ENCODE measurements around the gene ITPR1.

The ITPR1 gene

GRCh38 chr3:4877173-4877787 lies 384.1 kb downstream of the ITPR1 start:
- FAIRE-seq: no peak

- no peak for FAIRE-seq
Measured at GRCh38 chr3:4880850-4881249, 387.7 kb downstream of the ITPR1 start.

GRCh38 chr3:4882548-4882947 lies 389.4 kb downstream of the ITPR1 start:
- FAIRE-seq: no peak

- FAIRE-seq: no peak
Measured at GRCh38 chr3:4883011-4883410, 389.9 kb downstream of the ITPR1 start.

GRCh38 chr3:4884888-4885287 lies 391.7 kb downstream of the ITPR1 start:
- no peak for FAIRE-seq

GRCh38 chr3:4885316-4885715 lies 392.2 kb downstream of the ITPR1 start:
- no peak for FAIRE-seq

- no peak for FAIRE-seq
Measured at GRCh38 chr3:4886448-4886847, 393.3 kb downstream of the ITPR1 start.

GRCh38 chr3:4887177-4887576 lies 394.0 kb downstream of the ITPR1 start:
- FAIRE-seq: no peak

- no peak for FAIRE-seq
Measured at GRCh38 chr3:4888913-4889846, 396.0 kb downstream of the ITPR1 start.

- no peak for FAIRE-seq
Measured at GRCh38 chr3:4889896-4890295, 396.7 kb downstream of the ITPR1 start.

GRCh38 chr3:4894891-4895530 lies 401.9 kb downstream of the ITPR1 start:
- FAIRE-seq: no peak

GRCh38 chr3:4895838-4896237 lies 402.7 kb downstream of the ITPR1 start:
- no peak for FAIRE-seq

Measured in TTC549 (cell line).